ENCODE data around the gene PID1.

PID1 gene

GRCh38 chr2:229109195-229109594 lies 161.9 kb downstream of the PID1 start:
- no peak for DNase-seq
- no peak overlapping the region for H3K4me3 ChIP-seq (ENCODE audit: low read length)
- H3K23ac ChIP-seq (ENCODE audit: low read length): no peak overlapping the region
- H4K5ac ChIP-seq (ENCODE audit: low read length): no peak overlapping the region
- H3K4me2 ChIP-seq (ENCODE audit: low read length): no peak overlapping the region
- no peak overlapping the region for H3K56ac ChIP-seq (ENCODE audit: low read length)
- H2BK5ac ChIP-seq (ENCODE audit: low read length): no peak overlapping the region
- H3K27ac ChIP-seq (ENCODE audit: low read depth, low read length): no peak overlapping the region
- no peak overlapping the region for H3K18ac ChIP-seq (ENCODE audit: low read length)
- WGBS (ENCODE audit: extremely low coverage, insufficient coverage, low lambda C conversion rate): no CpG with 5 or more reads among the region's 7 CpGs
- no peak overlapping the region for H2BK15ac ChIP-seq (replicated peaks; ENCODE audit: low read depth)
- no peaks in the 10 kb centered on the region for H3K79me2 ChIP-seq (ENCODE audit: control insufficient read depth, insufficient read depth, low read length)
- H4K8ac ChIP-seq (ENCODE audit: low read depth, low read length): no peak overlapping the region
- H3K9ac ChIP-seq (ENCODE audit: low read length): no peak overlapping the region
- H3K27me3 ChIP-seq (ENCODE audit: insufficient read depth, low read length, poor library complexity): no peaks in the 10 kb centered on the region
- H2BK120ac ChIP-seq (ENCODE audit: low read depth, low read length): no peak overlapping the region
- no peak overlapping the region for H3K4ac ChIP-seq (ENCODE audit: low read depth, low read length)
- H2AK5ac ChIP-seq (ENCODE audit: low read length): no peak overlapping the region
- H3K36me3 ChIP-seq (ENCODE audit: control insufficient read depth, insufficient read depth, low read length): no peaks in the 10 kb centered on the region
- no peaks in the 10 kb centered on the region for H3K79me1 ChIP-seq (ENCODE audit: low read length)
- no peaks in the 10 kb centered on the region for H3K4me1 ChIP-seq (ENCODE audit: control insufficient read depth, low read depth, low read length)

GRCh38 chr2:229107601-229108000 lies 163.5 kb downstream of the PID1 start:
- Histone ChIP-seq H3K27ac (ENCODE audit: low read depth, low read length) (no peak overlapping the region), H2BK5ac (ENCODE audit: low read length) (no peak overlapping the region), H3K18ac (ENCODE audit: low read length) (no peak overlapping the region), H4K5ac (ENCODE audit: low read length) (no peak overlapping the region), H3K36me3 (ENCODE audit: control insufficient read depth, insufficient read depth, low read length) (no peaks in the 10 kb centered on the region), H3K9ac (ENCODE audit: low read length) (no peak overlapping the region), H3K4me1 (ENCODE audit: control insufficient read depth, low read depth, low read length) (no peaks in the 10 kb centered on the region), H3K79me1 (ENCODE audit: low read length) (no peaks in the 10 kb centered on the region), H3K79me2 (ENCODE audit: control insufficient read depth, insufficient read depth, low read length) (no peaks in the 10 kb centered on the region), H3K23ac (ENCODE audit: low read length) (no peak overlapping the region), H2BK120ac (ENCODE audit: low read depth, low read length) (no peak overlapping the region), H2AK5ac (ENCODE audit: low read length) (no peak overlapping the region), H4K8ac (ENCODE audit: low read depth, low read length) (no peak overlapping the region), H3K4me3 (ENCODE audit: low read length) (no peak overlapping the region), H3K4ac (ENCODE audit: low read depth, low read length) (no peak overlapping the region), H2BK15ac (replicated peaks; ENCODE audit: low read depth) (no peak overlapping the region), H3K27me3 (ENCODE audit: insufficient read depth, low read length, poor library complexity) (no peaks in the 10 kb centered on the region), H3K56ac (ENCODE audit: low read length) (no peak overlapping the region), H3K4me2 (ENCODE audit: low read length) (no peak overlapping the region)
- WGBS (ENCODE audit: extremely low coverage, insufficient coverage, low lambda C conversion rate): no CpG with 5 or more reads among the region's 7 CpGs
- no peak for DNase-seq

GRCh38 chr2:229104974-229105387 lies 166.1 kb downstream of the PID1 start:
- no peak overlapping the region for H3K9ac ChIP-seq (ENCODE audit: low read length)
- no peaks in the 10 kb centered on the region for H3K4me1 ChIP-seq (ENCODE audit: control insufficient read depth, low read depth, low read length)
- no peak overlapping the region for H4K8ac ChIP-seq (ENCODE audit: low read depth, low read length)
- no peak overlapping the region for H2AK5ac ChIP-seq (ENCODE audit: low read length)
- no peak overlapping the region for H2BK120ac ChIP-seq (ENCODE audit: low read depth, low read length)
- H3K27ac ChIP-seq (ENCODE audit: low read depth, low read length): no peak overlapping the region
- no peak overlapping the region for H4K5ac ChIP-seq (ENCODE audit: low read length)
- H3K27me3 ChIP-seq (ENCODE audit: insufficient read depth, low read length, poor library complexity): no peaks in the 10 kb centered on the region
- no peak overlapping the region for H2BK15ac ChIP-seq (replicated peaks; ENCODE audit: low read depth)
- WGBS (ENCODE audit: extremely low coverage, insufficient coverage, low lambda C conversion rate): no CpG with 5 or more reads among the region's 7 CpGs
- H3K4me3 ChIP-seq (ENCODE audit: low read length): no peak overlapping the region
- no peak overlapping the region for H3K18ac ChIP-seq (ENCODE audit: low read length)
- H3K23ac ChIP-seq (ENCODE audit: low read length): no peak overlapping the region
- no peak overlapping the region for H3K4ac ChIP-seq (ENCODE audit: low read depth, low read length)
- H3K79me1 ChIP-seq (ENCODE audit: low read length): no peaks in the 10 kb centered on the region
- H3K56ac ChIP-seq (ENCODE audit: low read length): no peak overlapping the region
- no peaks in the 10 kb centered on the region for H3K79me2 ChIP-seq (ENCODE audit: control insufficient read depth, insufficient read depth, low read length)
- H3K4me2 ChIP-seq (ENCODE audit: low read length): no peak overlapping the region
- no peak for DNase-seq
- no peak overlapping the region for H2BK5ac ChIP-seq (ENCODE audit: low read length)
- no peaks in the 10 kb centered on the region for H3K36me3 ChIP-seq (ENCODE audit: control insufficient read depth, insufficient read depth, low read length)

GRCh38 chr2:229104025-229104424 lies 167.1 kb downstream of the PID1 start:
- no peak overlapping the region for H3K4me3 ChIP-seq (ENCODE audit: low read length)
- H4K5ac ChIP-seq (ENCODE audit: low read length): no peak overlapping the region
- no peaks in the 10 kb centered on the region for H3K79me2 ChIP-seq (ENCODE audit: control insufficient read depth, insufficient read depth, low read length)
- no peak overlapping the region for H2BK5ac ChIP-seq (ENCODE audit: low read length)
- no peaks in the 10 kb centered on the region for H3K27me3 ChIP-seq (ENCODE audit: insufficient read depth, low read length, poor library complexity)
- H3K4me1 ChIP-seq (ENCODE audit: control insufficient read depth, low read depth, low read length): no peaks in the 10 kb centered on the region
- no peak overlapping the region for H3K56ac ChIP-seq (ENCODE audit: low read length)
- no peak overlapping the region for H3K23ac ChIP-seq (ENCODE audit: low read length)
- no peak overlapping the region for H3K4me2 ChIP-seq (ENCODE audit: low read length)
- H3K4ac ChIP-seq (ENCODE audit: low read depth, low read length): no peak overlapping the region
- H2AK5ac ChIP-seq (ENCODE audit: low read length): no peak overlapping the region
- no peak overlapping the region for H2BK120ac ChIP-seq (ENCODE audit: low read depth, low read length)
- no peak overlapping the region for H3K18ac ChIP-seq (ENCODE audit: low read length)
- H2BK15ac ChIP-seq (replicated peaks; ENCODE audit: low read depth): no peak overlapping the region
- no peaks in the 10 kb centered on the region for H3K79me1 ChIP-seq (ENCODE audit: low read length)
- H3K27ac ChIP-seq (ENCODE audit: low read depth, low read length): no peak overlapping the region
- no peak for DNase-seq
- no peak overlapping the region for H4K8ac ChIP-seq (ENCODE audit: low read depth, low read length)
- no CpG with 5 or more reads among the region's 3 CpGs for WGBS (ENCODE audit: extremely low coverage, insufficient coverage, low lambda C conversion rate)
- H3K9ac ChIP-seq (ENCODE audit: low read length): no peak overlapping the region
- H3K36me3 ChIP-seq (ENCODE audit: control insufficient read depth, insufficient read depth, low read length): no peaks in the 10 kb centered on the region

GRCh38 chr2:229101314-229101713 lies 169.8 kb downstream of the PID1 start:
- no peaks in the 10 kb centered on the region for H3K36me3 ChIP-seq (ENCODE audit: control insufficient read depth, insufficient read depth, low read length)

GRCh38 chr2:229099231-229099630 lies 171.9 kb downstream of the PID1 start:
- H2BK120ac ChIP-seq (ENCODE audit: low read depth, low read length): no peak overlapping the region
- H2BK5ac ChIP-seq (ENCODE audit: low read length): no peak overlapping the region
- no CpG with 5 or more reads among the region's 1 CpG for WGBS (ENCODE audit: extremely low coverage, insufficient coverage, low lambda C conversion rate)
- no peak overlapping the region for H4K5ac ChIP-seq (ENCODE audit: low read length)
- no peak overlapping the region for H3K18ac ChIP-seq (ENCODE audit: low read length)
- no peaks in the 10 kb centered on the region for H3K4me1 ChIP-seq (ENCODE audit: control insufficient read depth, low read depth, low read length)
- no peak overlapping the region for H4K8ac ChIP-seq (ENCODE audit: low read depth, low read length)
- no peak overlapping the region for H3K23ac ChIP-seq (ENCODE audit: low read length)
- no peaks in the 10 kb centered on the region for H3K79me2 ChIP-seq (ENCODE audit: control insufficient read depth, insufficient read depth, low read length)
- no peak overlapping the region for H2AK5ac ChIP-seq (ENCODE audit: low read length)
- no peaks in the 10 kb centered on the region for H3K36me3 ChIP-seq (ENCODE audit: control insufficient read depth, insufficient read depth, low read length)
- H3K9ac ChIP-seq (ENCODE audit: low read length): no peak overlapping the region
- no peak overlapping the region for H2BK15ac ChIP-seq (replicated peaks; ENCODE audit: low read depth)
- no peak overlapping the region for H3K4me3 ChIP-seq (ENCODE audit: low read length)
- H3K79me1 ChIP-seq (ENCODE audit: low read length): no peaks in the 10 kb centered on the region
- no peak overlapping the region for H3K4me2 ChIP-seq (ENCODE audit: low read length)
- H3K27ac ChIP-seq (ENCODE audit: low read depth, low read length): no peak overlapping the region
- H3K56ac ChIP-seq (ENCODE audit: low read length): no peak overlapping the region
- no peaks in the 10 kb centered on the region for H3K27me3 ChIP-seq (ENCODE audit: insufficient read depth, low read length, poor library complexity)
- no peak for DNase-seq
- H3K4ac ChIP-seq (ENCODE audit: low read depth, low read length): no peak overlapping the region

More at GRCh38 chr2:229101314-229101713, 169.8 kb downstream of the PID1 start:
- Histone ChIP-seq H3K9ac (ENCODE audit: low read length) (no peak overlapping the region), H2BK5ac (ENCODE audit: low read length) (no peak overlapping the region), H4K8ac (ENCODE audit: low read depth, low read length) (no peak overlapping the region), H3K27me3 (ENCODE audit: insufficient read depth, low read length, poor library complexity) (no peaks in the 10 kb centered on the region), H3K56ac (ENCODE audit: low read length) (no peak overlapping the region), H3K4me2 (ENCODE audit: low read length) (no peak overlapping the region), H3K18ac (ENCODE audit: low read length) (no peak overlapping the region), H3K79me2 (ENCODE audit: control insufficient read depth, insufficient read depth, low read length) (no peaks in the 10 kb centered on the region), H2AK5ac (ENCODE audit: low read length) (no peak overlapping the region), H3K4me3 (ENCODE audit: low read length) (no peak overlapping the region), H3K4ac (ENCODE audit: low read depth, low read length) (no peak overlapping the region), H3K27ac (ENCODE audit: low read depth, low read length) (no peak overlapping the region), H3K4me1 (ENCODE audit: control insufficient read depth, low read depth, low read length) (no peaks in the 10 kb centered on the region), H2BK120ac (ENCODE audit: low read depth, low read length) (no peak overlapping the region), H3K23ac (ENCODE audit: low read length) (no peak overlapping the region), H2BK15ac (replicated peaks; ENCODE audit: low read depth) (no peak overlapping the region), H4K5ac (ENCODE audit: low read length) (no peak overlapping the region), H3K79me1 (ENCODE audit: low read length) (no peaks in the 10 kb centered on the region)
- DNase-seq: no peak
- WGBS (ENCODE audit: extremely low coverage, insufficient coverage, low lambda C conversion rate): no CpG with 5 or more reads among the region's 1 CpG
